ENCODE results near the gene RHCG. TPM values are rescaled to one million over a fixed set of nuclear protein-coding genes. Genes with fewer than 3 reads are reported as not detected.

Gene RHCG
- polyA plus RNA-seq, 5 donors: 1.8 to 2.7 (median 2.0) TPM

DNA sequence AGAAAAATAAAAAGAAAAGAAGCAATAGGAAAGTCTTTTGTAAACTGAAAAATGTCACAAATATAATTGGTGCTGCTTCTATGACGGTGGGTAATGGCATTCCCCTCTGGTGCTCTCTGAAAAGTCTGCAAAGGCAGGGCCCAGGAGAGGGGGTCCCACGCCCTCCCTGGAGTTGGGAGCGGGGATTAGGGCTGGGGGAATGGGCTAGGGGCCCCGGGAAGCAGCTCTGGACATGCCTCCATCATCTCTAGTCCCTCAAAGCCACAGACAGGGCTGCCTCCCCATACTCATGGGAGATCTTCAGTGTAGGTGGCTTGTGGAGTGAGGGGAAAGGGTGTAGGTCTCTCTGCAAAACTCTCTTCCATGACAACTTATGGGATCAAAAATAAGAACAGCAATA, 7.8 kb upstream of the RHCG start:
- DNase-seq: no peak

DNA sequence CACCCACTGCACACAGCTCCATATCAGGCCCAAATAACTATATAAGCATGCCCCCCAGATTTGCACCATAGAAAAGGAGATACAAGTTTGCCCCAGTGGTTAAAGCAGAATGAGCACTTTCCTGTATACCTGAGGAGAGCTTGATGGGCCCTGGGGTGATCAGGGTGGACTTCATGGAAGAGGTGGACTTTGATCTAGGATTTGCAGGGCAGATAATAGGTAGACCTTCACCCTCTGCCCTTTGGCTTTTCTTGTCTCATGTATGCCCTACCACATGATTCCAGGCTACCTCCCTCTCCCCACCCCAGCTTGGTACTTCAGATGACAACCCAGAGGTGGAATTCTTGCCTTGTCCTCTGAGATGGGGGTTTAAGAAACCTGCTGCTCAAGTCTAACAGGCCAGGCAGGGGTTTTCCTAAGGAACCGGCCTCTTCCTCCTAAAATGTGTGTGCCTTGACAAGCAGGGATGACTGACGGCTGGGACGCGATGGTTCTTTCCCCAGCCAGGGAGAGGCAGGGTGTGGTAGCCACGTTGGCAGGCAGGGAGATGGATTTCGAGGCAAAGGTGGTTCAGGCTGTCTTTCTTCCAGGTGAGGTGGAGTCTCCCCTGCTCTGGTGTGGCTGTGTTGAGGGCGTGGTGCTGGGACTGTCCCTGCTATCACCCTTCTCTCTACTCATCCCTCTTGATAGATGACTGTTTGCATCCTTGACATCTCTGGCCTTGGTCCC, 6.6 kb upstream of the RHCG start:
- no peak for DNase-seq

DNA sequence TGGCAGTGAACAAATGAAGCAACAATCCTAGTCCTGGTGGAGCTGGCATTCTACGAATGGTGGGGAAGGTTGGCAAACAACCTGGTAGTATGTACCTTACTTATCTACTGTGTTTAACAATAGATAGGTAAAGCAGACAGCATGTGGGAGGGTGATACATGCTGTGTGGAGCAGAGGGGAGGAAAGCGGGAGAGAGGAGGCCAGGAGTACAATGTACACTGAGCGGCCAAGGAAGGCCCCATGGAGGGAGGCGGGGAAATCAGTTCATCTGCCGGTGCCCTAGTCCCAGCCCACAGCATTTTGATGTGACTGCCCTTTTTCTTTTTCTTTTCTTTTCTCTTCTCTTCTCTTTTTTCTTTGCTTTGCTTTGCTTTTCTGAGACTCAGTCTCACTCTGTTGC, 5.3 kb upstream of the RHCG start:
- DNase-seq: no peak

DNA sequence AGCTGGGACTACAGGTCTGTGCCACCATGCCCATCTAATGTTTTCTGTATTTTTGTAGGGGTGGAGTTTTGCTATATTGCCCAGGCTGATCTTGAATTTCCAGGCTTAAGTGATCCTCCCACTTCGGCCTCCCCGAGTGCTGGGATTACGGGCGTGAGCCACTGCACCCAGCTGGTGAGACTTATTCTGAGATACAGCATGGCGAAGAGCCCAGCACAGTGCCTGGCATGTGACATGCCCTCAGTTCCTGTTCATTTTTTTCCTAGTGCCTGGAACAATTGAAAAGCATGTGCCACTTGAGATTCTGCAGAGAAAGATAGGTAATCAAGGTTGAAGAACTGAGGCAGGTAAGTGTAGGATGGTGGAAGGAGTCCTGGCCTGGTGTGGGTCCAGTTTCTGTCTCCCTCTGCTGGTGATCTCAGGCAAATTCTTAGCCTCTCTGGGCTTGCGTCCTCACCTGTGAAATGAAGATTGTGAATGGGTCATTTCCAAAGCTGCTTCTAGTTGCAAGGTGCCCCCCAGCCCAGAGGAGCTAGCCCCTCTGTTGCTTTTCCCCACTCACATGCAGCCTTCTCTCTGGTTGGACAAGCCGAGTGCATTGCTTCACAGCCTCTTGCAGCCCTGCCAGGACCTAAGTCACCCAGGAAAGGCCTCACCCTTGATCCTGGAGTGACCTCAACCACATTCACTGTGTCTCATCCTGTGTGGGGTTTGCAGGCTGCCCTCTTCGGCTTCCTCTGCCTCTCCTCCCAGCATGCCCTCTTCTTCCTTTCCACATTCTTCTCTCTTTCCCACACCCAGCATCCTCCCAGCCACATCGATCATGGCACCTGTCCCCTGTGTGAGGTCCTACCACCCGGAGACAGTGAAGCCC, 4.3 kb upstream of the RHCG start:
- DNase-seq: no peak

DNA sequence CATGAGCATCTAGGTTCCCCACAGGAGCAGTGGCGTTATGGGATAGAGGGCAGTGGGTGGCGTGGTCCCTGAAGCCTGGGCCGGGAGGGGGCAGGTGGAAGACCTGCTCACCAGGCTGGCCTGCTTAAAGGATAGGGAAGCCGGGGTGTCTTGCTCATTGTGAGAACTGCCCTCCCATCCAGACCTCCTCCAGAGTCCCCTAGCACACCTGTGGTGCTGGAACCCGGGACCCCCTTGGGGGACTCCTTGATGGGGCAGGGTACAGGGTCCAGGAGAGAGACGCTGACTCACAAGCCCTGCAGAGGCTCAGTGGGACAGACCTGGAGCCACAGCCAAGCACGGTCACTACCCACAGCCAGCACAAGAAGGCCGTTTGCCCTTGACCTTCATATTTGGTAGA, 2.8 kb upstream of the RHCG start:
- no peak for DNase-seq

DNA sequence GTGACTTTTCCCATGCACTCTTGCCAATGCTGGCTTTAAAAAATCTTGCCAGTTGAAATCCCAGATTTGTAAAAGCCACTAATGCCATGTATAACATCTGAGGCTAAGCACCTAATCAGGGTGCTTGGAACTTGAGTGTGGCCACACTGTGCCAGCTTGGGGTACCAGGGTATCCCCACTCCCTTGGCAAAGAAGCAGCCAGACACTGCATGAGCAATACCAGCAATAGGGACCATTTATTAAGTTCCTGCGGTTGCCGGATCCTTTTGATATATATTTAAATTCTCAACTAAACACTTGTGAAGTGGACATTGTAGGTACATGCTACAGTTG, 2.2 kb upstream of the RHCG start:
- DNase-seq: no peak

DNA sequence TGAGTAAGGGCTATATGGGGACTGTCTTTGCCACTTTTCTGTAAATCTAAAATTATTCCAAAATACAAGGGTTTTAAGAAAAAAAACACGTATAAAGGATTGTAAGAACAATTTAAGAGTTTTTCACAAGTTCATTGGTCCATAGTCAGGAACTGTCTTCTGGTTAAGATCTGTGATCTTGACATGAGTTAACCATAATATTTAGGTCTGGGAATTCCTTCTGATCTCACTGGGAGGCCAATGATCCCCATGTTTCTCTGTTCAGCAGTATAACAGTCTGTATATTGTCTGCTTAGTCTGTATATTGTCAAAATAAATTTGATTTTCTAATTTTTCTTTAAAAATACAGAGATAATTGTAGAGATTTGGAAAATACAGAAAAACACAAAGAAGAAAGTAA, 848 bp upstream of the RHCG start:
- DNase-seq: no peak

DNA sequence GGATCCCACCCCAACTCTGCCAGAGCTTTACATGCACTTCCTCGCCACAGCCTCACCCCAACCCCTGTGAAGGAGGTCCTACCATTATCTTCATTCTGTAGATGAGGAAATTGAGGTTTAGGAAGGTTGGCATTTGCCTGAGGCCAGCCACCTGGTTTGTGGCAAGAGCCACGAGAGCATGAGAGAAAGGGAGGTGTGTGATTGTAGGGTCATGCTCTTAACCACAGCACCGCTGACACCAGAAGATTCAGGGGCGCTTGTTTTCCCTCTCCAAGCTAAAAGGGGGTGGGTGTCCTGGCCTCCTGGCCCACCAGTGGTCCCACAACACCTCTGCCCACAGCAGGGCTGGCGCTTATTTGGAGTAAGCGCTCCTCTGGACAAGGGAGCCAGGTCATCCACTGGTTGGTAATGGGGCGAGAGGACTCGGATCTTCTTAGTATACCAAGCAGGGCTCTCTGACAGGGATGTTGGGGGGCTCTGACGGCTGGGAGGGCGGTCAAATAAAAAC, 691 bp downstream of the RHCG start:
- DNase-seq: no peak

DNA sequence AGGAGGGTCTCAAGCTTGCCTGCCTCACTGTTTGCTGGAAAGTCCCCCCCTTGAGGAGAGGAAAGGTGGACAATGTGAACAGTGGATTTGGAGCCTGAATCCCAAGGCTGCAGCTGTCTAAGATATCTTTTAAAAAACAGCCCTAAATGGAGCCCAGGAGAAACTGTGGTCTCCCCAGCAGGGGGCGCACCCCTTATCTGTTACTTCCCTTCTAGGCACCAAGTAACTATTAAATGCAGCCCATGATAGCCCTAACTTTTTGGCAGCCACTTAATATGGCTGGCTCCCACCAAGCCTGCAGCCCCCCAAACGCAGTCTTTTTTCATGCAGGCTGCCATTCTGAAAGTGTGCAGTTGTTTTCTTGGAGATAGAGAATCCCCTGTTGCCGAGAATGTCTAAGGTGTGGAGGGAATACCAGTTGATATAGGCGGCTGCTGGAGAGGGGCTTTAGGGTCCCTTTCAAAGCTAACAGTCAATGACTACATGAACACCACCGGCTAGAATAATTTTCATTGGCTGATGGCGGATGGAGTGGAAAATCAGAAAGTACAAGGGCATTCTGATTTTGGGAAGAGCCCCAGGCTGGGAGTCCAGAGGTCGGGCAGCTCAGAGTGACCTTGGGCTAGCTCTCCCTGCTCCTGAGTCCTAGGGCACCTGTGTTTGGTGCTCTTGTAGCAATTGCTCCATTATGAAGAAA, 1.3 kb downstream of the RHCG start:
- DNase-seq: no peak

DNA sequence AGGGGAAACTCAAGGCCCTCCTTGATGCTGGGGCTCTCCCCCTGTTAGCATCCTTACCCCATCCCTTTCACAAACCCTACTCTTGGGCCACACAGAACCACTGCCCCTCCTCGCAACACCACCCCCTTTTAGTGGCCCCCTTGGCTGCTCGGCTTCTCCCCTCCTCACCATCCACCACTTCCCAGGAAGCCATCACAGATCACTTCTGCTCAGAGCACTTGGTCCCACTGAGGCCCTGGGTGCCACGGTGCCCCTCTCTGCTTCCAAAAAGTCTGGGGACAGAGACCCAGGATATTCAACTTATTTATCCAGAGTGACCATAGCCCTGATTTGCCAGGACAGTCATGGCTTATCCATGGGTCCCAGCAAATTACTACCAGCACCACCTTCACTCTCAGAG, 2.4 kb downstream of the RHCG start:
- DNase-seq: no peak

DNA sequence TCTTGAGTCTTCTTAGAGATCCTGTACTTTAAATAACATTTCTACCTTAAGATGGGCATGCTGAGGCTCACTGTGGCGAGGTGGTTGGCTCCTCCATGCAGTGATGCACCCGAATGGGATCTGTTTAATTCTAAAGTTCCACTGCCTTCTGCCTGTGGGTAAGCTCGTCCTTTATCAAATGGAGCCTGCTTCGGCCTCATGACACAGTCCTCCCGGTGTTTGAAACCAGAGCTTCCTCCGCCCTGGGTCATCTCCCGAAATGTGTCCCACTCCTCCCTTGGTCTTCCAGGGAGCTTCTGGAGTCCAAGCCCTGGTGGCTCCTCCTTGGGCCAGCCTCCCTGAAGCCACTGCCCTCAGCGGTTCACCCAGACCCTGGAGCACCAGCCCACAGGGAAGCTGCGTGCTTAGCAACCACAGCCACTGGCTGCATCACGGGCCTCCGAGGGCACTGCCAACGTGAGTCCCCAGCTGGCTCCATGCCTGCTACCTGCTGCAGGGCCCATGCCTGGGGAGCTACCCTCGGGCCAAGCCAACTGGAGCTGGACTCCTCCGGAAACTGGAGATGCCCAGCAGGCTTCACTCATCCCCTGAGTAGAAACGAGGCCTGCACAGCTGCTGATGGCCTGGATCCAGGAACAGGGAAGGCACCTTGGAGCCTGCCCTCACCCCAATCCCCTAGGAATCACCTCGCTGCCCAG, 3.3 kb downstream of the RHCG start:
- no peak for DNase-seq

DNA sequence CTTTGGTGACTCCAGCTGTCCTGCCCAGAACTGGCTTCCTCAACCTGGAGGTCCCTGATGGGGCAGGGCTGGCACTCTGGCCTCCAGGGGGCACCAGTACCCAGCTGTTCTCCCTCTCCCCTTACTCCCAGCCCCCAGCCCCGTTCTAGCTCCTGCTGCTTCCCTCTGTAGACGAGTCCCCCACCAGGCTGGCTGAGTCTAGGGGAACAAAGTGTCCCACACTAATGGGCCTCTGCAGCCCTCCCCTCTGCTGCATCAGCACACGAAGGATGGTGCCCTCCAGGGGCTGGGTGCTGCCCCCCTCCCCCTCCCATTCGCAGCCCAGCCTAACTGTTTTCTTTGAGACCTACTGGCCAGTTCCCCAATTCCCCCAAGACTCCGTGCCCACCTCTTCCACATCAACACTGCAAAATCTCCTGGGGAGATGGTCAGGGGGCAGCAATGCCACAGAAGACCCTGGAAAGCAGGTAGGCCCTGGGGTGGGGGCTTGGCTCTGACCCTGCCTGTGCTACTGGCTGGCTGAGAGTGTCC, 4.2 kb downstream of the RHCG start:
- DNase-seq: no peak

DNA sequence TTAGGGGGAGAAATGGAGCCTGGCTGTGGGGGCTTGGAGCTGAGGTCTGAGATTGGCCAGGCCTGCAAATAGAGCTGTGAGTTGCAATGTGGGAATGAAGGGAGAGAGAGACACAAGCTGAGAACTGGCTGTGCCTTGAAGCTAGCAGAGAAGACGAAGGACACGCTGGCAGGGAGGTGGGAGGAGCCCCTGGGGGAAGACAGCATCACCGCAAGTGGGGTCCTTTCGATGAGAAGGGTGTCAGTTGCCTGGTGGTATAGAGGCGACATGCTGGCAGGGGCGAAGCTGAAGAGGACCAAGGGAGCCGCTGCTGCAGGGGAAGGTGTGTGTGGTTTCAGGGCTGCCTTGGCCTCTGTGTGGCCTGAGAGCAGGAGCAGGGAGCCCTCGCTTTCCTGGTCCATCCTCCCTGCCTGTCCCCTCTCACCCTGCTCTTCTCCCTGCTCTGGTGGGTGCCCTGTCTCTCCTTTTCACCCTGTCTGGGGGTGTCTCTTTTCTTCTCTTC, 5.5 kb downstream of the RHCG start:
- no peak for DNase-seq

DNA sequence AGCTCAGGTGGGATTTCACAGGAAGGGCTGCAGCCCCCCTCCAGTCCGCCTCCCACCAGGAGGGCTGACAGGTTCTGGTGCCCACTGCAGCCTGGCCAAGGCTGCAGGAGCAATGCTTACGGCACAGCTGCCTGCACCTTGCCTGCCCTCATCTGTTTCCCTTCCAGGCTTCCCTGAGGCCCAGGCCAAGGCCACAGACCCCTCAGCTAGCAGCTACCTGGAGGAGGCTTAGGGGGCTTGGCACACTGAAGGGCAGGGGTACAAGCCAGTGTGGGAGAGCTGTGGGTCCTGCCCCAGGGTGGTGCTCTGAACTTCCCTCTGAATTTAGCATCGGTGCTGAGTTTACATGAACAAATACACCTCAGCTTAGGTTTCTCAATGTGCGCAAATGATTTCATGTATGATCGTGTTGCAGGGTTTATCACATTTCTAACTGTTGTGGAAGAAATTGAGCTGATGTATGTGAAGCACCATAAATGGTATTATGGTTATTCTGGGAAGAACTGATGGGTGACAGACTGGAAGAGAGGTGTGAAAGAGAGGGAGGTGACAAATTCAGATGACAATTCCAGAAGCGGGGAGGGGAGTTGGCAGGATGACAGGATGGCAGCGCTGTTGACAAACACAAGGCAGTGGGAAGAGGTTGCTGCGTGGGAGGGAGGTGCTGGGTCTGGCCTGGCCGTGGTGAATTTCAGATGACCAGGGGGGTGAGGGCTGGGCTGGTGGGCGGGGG, 6.1 kb downstream of the RHCG start:
- DNase-seq: no peak

DNA sequence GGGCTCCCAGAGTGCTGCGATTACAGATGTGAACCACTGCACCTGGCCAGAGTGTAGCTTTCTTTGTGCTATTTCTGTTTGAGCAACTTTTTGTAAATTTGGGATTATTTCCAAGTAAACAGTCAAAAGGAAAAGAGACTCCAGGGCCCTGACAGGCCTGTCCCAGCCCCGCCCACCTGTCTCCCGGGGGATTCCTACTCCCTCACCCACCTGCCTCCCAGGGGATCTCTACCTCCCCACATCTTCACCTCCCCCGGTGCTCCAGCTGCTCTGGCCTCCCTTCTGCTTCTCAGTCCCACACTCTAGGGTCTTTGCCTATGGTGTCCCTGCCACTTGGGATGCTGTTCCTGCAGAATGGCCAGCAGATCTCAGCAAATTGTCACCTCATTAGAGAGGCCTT, 7.0 kb downstream of the RHCG start:
- no peak for DNase-seq

DNA sequence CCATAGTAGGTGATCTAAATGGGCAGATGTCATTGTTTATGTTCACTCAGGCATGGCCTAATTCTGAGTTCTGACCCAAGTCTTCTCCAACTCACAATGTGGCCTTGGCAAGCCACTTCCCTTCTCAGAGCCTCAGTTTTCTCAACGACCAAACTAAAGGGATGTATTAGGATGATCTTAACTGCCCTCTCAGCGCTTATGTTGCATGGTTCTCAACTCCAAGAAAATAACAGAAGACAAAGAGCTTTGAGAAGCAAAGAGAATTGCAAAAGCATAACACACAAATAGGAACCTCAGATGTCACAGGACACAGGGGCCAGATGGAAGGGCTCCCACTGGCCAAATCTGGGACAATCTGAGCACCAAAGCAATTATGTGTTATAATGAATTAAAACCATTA, 8.6 kb downstream of the RHCG start:
- DNase-seq: no peak

DNA sequence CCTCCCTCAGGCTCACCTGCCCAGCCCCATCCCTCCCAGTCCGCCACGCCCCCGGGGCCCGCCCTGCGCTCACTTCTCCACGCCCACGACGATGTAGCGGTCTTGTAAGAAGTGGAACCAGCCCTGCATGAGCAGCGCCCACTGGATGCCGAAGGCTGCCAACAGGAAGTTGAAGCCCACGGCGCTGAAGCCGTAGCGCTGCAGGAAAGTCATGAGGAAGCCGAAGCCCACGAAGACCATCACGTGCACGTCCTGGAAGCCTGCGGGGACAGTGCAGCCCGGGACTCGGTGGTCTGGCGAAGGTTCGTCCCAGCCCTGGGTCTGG, 9.7 kb downstream of the RHCG start:
- DNase-seq: no peak

DNA sequence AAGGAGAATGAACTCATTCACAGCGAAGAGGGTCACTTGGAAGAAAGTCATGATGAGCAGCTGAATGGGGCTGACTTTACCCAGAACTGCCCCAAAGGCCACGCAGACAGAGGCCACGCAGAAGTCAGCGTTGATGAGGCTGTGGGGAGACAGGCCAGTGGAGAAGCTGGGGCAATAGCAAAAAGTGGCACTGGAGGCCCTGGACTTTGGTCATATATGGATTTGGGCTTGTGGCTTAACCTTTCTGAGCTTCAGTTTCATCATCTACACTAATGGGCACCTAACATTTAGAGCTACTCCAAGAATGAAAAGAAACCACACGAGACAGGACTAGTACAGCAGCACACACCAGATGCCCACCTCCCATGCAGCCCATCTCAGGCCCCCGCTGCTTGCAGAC, 13.3 kb downstream of the RHCG start:
- DNase-seq: no peak

DNA sequence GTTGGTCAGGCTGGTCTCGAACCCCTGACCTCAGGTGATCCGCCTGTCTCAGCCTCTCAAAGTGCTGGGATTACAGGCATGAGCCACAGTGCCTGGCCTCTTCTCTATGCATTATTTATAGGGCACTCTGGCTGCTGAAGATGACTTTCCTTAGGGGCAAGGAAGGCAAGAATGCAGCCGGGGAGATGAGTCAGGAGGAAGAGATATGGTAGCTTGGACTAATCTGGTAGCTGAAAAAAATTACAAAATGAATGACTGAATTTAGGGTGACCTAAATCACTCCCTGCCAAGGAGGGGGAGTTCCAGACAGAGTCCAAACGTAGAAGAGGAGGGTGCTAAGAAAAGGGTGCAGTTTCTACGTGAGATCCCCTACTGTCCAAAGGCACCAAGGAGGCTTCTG, 14.2 kb downstream of the RHCG start:
- no peak for DNase-seq

DNA sequence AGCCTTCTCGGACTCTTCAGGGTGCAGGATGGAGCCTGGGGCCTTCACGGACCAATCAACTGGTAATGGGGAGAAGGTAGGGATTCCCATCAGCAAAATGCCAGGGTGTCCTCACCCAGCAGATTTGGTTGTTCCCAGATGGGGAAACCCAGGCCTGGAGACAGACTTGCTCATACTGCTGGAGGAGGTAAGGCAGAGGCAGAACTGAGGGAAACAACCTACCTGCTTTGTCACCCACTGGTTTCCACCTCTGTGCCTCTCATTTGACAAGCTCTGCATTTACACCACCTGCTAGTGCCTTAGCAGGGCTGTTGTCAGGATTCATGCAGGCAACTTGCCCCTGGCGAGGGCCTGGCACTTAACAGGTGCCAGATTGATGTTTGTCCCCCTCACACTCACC, 15.9 kb downstream of the RHCG start:
- DNase-seq: no peak

DNA sequence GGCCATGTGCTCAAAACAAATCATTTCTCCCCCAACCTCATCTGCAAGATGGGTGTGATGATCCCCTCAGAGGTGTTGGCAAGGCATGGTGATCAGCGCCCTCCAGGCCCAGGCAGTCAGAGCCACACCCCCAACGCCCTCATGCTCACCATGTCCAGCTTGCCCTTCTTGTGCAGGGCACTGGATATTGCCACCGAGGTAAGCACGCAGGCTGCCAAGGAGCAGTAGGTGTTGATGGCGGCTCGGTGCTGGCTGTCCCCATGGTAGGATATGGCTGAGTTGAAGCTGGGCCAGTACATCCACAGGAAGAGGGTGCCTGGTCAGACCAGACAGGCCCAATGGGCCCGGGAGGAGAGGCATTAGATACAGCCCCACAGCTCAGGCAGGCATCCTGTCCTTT, 17.2 kb downstream of the RHCG start:
- no peak for DNase-seq
